Fibroblast of skin of right biceps (primary cell): ENCODE results near the gene NOX3.
"Not testable (repeated sequence)": the region's sequence is repeated elsewhere in the genome, so short reads cannot be mapped to it uniquely, and the experiment has no call there.

Source experiments
- DNase-seq: peaks from one replicate; pipeline ENCODE4 v3.0.0-alpha.2; 2013

NOX3 gene

DNA sequence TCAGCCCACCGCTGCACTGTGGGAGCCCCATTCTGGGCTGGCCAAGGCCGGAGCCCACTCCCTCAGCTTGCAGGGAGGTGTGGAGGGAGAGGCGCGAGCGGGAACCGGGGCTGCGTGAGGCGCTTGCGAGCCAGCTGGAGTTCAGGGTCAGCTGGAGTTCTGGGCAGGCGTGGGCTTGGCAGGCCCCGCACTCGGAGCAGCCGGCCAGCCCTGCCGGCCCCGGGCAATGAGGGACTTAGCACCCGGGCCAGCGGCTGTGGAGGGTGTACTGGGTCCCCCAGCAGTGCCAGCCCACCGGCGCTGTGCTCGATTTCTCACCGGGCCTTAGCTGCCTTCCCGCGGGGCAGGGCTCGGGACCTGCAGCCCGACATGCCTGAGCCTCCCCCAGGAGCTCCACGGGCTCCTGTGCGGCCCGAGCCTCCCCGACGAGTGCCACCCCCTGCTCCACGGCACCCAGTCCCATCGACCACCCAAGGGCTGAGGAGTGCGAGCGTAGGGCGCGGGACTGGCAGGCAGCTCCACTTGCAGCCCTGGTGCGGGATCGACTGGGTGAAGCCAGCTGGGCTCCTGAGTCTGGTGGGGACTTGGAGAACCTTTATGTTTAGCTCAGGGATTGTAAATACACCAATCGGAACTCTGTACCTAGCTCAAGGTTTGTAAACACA, 92.5 kb downstream of the NOX3 start:
- DNase-seq: not testable (repeated sequence)

DNA sequence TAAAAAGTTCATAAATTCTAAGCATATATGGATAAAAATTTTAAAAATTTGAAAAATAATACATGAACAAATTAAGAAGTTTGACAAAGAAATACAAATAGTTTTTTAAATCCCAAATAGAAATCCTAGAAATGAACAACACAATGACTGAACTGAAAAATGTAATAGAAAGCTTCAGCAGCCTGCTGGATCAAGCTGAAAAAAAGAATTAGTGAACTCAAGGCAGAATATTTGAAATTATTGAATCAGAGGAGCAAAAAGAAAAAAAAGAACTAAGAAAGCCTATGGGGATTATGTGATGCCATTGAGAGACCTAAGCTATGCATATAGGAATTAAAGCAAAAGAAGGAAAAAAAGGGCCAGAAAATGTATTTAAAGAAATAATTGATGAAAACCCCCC, 101.5 kb downstream of the NOX3 start:
- DNase-seq: no peak

DNA sequence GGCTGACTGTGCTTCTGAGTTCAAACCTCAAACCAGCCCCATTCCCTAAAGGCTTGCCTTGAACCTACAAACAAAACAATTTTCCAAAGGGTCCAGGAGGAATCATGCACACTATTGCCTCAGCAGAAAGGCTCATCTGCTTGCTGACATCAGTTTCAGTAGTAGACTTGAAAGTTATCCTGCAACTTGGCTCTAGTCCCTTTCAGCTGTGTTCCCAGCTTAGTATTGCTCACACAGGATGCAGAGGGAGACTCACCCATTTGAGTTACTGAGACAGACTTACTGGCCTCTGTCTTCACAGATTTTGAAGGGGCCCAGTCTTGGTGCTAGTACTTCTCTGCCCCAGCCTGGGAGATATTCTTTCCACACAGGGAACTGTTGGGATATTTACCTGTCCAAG, 102.8 kb downstream of the NOX3 start:
- peak; percentile 71 for DNase-seq

DNA sequence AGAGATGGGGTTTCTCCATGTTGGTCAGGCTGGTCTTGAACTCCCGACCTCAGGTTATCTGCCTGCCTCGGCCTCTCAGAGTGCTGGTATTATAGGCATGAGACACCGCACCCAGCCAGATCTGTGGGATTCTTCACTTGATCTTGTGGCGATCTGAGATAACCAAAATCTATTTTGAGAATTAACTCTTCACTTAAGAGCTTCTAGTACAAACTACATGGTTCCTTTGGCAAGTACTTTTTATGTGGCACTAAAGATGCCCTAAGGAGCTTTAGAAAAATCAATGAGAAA, 103.6 kb downstream of the NOX3 start:
- no peak for DNase-seq

DNA sequence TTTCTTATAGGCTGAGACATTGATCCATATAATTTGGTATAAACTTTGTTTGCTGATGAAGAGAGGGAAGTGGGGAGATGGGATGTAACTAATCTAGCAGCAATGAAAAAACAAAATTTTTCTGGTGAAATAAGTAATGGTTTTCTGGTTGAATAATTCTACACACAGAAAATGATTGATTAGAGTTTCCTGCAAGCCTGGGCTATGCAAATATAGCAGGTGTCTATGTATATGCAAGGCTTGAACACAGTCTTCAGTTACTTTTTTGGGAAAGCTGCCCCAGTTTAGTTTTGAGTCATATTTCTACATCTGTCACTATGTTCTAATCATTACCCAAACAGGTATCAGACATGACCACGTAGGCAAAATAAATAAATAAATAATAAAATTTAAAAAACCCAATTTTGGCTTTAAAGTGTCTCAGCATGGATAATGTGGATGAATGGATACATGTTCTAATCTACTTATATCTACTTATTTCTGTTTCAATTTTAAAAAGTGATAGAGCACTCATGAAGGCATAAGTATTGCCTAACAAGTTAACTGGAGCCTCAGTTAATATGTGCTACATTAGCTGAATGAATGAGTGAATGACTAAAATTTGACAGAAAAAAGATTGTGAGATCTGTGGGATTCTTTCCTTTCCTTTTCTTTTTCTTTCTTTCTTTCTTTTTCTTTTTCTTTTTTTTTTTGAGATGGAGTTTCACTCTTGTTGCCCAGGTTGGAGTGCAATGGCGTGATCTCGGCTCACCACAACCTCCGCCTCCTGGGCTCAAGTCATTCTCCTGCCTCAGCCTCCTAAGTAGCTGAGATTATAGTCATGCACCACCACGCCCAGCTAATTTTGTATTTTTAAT, 104.1 kb downstream of the NOX3 start:
- DNase-seq: no peak

DNA sequence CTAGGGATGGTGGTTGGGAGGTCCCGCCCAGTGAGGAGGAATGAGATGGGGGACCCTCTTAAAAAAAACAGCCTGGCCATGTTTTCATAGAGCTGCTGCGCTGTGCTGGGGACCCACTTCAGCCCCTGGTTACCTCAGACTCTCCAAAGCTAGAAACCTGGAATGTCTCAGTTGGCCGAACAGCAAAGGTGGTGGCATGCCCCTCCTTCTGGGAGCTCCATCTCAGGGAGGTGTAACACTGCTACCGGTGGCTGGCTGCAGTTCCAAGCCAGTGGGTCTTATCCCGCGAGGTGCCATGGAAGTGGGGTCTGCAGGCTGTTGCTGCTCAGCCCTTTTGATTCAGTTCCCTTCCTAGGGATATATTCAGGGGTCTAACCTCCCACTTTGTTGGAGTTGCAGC, 105.7 kb downstream of the NOX3 start:
- no peak for DNase-seq

DNA sequence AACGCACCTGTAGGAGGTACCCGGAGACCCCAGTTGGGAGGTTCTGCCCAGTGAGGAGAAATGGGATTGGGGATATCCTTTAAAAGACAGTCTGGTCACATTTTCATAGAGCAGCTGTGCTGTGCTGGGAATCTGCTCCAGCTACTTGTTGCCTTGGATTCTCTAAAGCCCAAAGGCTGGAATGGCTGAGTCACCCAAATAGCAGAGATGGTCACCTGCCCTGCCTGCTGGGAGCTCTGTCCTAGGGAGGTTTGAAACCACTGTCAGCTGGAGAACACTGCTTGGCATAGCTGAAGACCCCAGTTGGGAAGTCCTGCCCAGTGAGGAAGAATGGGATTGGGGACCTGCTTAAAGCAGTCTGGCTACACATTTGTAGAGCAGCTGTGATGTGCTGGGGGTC, 106.5 kb downstream of the NOX3 start:
- peak; percentile 40 for DNase-seq

DNA sequence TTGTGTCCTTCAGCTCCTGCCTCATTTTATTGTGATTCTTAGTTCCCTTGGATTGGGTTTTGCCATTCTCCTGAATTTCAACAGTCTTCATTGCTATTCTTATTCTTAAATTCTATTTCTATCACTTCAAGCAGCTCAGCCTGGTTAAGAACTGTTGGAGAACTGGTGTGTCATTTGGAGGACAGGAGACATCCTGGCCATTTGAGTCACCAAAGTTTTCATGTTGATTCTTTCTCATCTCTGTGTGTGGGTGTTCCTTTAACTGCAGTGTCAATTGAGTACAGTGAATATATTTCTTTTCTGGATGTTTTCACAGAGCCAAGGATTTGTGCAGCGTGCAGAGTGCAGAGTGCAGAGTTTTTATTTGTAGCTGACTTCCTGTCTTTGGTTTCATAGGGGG, 107.8 kb downstream of the NOX3 start:
- DNase-seq: no peak

DNA sequence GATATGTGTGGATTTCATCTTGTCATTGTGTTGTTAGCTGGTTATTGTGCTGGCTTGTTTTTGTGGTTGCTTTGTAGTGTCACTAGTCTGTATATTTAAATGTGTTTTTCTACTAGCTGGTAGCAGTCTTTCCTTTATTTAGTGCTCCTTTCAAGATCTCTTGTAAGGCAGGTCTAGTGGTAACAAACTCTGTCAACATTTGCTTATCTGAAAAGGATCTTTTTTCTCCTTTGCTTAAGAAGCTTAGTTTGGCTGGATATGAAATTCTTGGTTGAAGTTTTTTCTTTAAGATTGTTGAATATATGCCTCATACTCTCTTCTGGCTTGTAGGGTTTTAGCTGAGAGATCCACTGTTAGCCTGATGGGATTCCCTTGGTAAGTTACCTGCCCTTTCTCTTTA, 108.7 kb downstream of the NOX3 start:
- no peak for DNase-seq
